H9 (cell line): ENCODE results near the gene TRIM37. TPM values are rescaled to one million over a fixed set of nuclear protein-coding genes. Genes with fewer than 3 reads are reported as not detected.

Source experiments
- DNase-seq: peaks from one replicate; pipeline ENCODE4 v3.0.0-alpha.2; 2017
- H2AFZ ChIP-seq: one replicate; pipeline ENCODE4 v1.6.1; 2013; ENCODE audit warnings: mild to moderate bottlenecking, low read length, control low read depth, moderate library complexity
- H2AK5ac ChIP-seq: 2 replicates; pipeline ENCODE4 v1.6.1; 2013; ENCODE audit warnings: low read length, control low read depth, mixed read lengths; ENCODE audit not compliant: insufficient read length
- H2BK120ac ChIP-seq: one replicate; pipeline ENCODE4 v1.6.1; 2013; ENCODE audit warnings: low read depth, mild to moderate bottlenecking, low read length, control low read depth, inconsistent platforms; ENCODE audit not compliant: poor library complexity, severe bottlenecking
- H2BK12ac ChIP-seq: 2 replicates; pipeline ENCODE4 v1.6.1; 2013; ENCODE audit warnings: low read length, control low read depth, mixed read lengths, low read depth; ENCODE audit not compliant: insufficient read length
- H2BK15ac ChIP-seq: 2 replicates; pipeline ENCODE4 v1.6.1; 2013; ENCODE audit warnings: low read depth, low read length, control low read depth
- H2BK20ac ChIP-seq: one replicate; pipeline ENCODE4 v1.6.1; 2013; ENCODE audit warnings: low read depth, mild to moderate bottlenecking, low read length, control low read depth, inconsistent platforms; ENCODE audit not compliant: poor library complexity, severe bottlenecking
- H2BK5ac ChIP-seq: 2 replicates; pipeline ENCODE4 v1.6.1; 2013; ENCODE audit warnings: low read length, control low read depth, mixed read lengths; ENCODE audit not compliant: insufficient read length
- H3K14ac ChIP-seq: 2 replicates; pipeline ENCODE4 v1.6.1; 2013; ENCODE audit warnings: low read length, control low read depth; ENCODE audit not compliant: insufficient read depth
- H3K18ac ChIP-seq: 2 replicates; pipeline ENCODE4 v1.6.1; 2013; ENCODE audit warnings: low read depth, mild to moderate bottlenecking, mixed read lengths, low read length, control low read depth; ENCODE audit not compliant: insufficient read length
- H3K23ac ChIP-seq: 2 replicates; pipeline ENCODE4 v1.6.1; 2013; ENCODE audit warnings: low read length, control low read depth, mixed read lengths, low read depth; ENCODE audit not compliant: insufficient read length
- H3K23me2 ChIP-seq: 2 replicates; pipeline ENCODE4 v1.6.1; 2013; ENCODE audit warnings: low read depth, mild to moderate bottlenecking, mixed read lengths, low read length, control low read depth; ENCODE audit not compliant: insufficient read length, poor library complexity, severe bottlenecking
- H3K27ac ChIP-seq: 2 replicates; pipeline ENCODE4 v1.5.1; 2013; ENCODE audit warnings: low read length, control low read depth, mixed read lengths, low read depth; ENCODE audit not compliant: insufficient read length
- H3K27me3 ChIP-seq: 2 replicates; pipeline ENCODE4 v1.6.1; 2013; ENCODE audit warnings: low read length, control low read depth, inconsistent platforms; ENCODE audit not compliant: insufficient read depth
- H3K4ac ChIP-seq: 2 replicates; pipeline ENCODE4 v1.6.1; 2013; ENCODE audit warnings: low read depth, mild to moderate bottlenecking, control low read depth, inconsistent platforms, low read length, moderate library complexity
- H3K4me1 ChIP-seq: 2 replicates; pipeline ENCODE4 v1.6.1; 2013; ENCODE audit warnings: low read length, control low read depth, inconsistent platforms; ENCODE audit not compliant: insufficient read depth
- H3K4me2 ChIP-seq: 2 replicates; pipeline ENCODE4 v1.6.1; 2013; ENCODE audit warnings: low read length, control low read depth, mixed read lengths; ENCODE audit not compliant: insufficient read length, insufficient read depth
- H3K56ac ChIP-seq: 2 replicates; pipeline ENCODE4 v1.6.1; 2013; ENCODE audit warnings: low read depth, mild to moderate bottlenecking, mixed read lengths, low read length, control low read depth; ENCODE audit not compliant: insufficient read length
- H3K79me1 ChIP-seq: 2 replicates; pipeline ENCODE4 v1.6.1; 2013; ENCODE audit warnings: low read depth, mild to moderate bottlenecking, moderate library complexity, low read length, control low read depth, inconsistent platforms; ENCODE audit not compliant: insufficient read depth, poor library complexity, severe bottlenecking
- H3K79me2 ChIP-seq: 2 replicates; pipeline ENCODE4 v1.6.1; 2013; ENCODE audit warnings: low read length, control low read depth, inconsistent platforms; ENCODE audit not compliant: insufficient read depth
- H3K9ac ChIP-seq: 2 replicates; pipeline ENCODE4 v1.6.1; 2013; ENCODE audit warnings: low read length, control low read depth, mixed read lengths; ENCODE audit not compliant: insufficient read length; ENCODE audit errors: extremely low read depth
- H3K9me3 ChIP-seq: one replicate; pipeline ENCODE4 v1.6.1; 2013; ENCODE audit warnings: low read depth, low read length, inconsistent platforms; ENCODE audit not compliant: control insufficient read depth
- H3T11ph ChIP-seq: one replicate; pipeline ENCODE4 v1.6.1; 2013; ENCODE audit warnings: mild to moderate bottlenecking, low read length, control low read depth, inconsistent platforms
- H4K20me1 ChIP-seq: one replicate; pipeline ENCODE4 v1.6.1; 2013; ENCODE audit not compliant: control insufficient read depth, insufficient read length, insufficient read depth
- H4K5ac ChIP-seq: 2 replicates; pipeline ENCODE4 v1.6.1; 2013; ENCODE audit warnings: low read depth, mild to moderate bottlenecking, mixed read lengths, low read length, control low read depth; ENCODE audit not compliant: insufficient read length
- H4K8ac ChIP-seq: replicated peaks from 2 replicates; pipeline ENCODE4 v1.6.1; 2013; ENCODE audit warnings: low read length, control low read depth, mixed read lengths, low read depth; ENCODE audit not compliant: insufficient read length
- H4K91ac ChIP-seq: 2 replicates; pipeline ENCODE4 v1.6.1; 2013; ENCODE audit warnings: low read depth, mild to moderate bottlenecking, moderate library complexity, mixed read lengths, low read length, control low read depth; ENCODE audit not compliant: insufficient read length
- H3K27ac Mint-ChIP-seq, 3 experiments: 2 replicates in 2 of 3; 3 replicates in 1 of 3; pipeline ENCODE4 v1.8.0; 2020 to 2021; ENCODE audit warnings: mixed read lengths in 3 of 3, mild to moderate bottlenecking in 1 of 3, moderate library complexity in 1 of 3
- H3K27me3 Mint-ChIP-seq: 2 replicates; pipeline ENCODE4 v1.8.0; 2021; ENCODE audit warnings: low read depth, mild to moderate bottlenecking, moderate library complexity, mixed read lengths
- H3K36me3 Mint-ChIP-seq, 3 experiments: 2 replicates in 2 of 3; 3 replicates in 1 of 3; pipeline ENCODE4 v1.8.0; 2020 to 2021; ENCODE audit warnings: low read depth in 3 of 3, mixed read lengths in 3 of 3; ENCODE audit not compliant: insufficient read depth in 1 of 3
- H3K4me1 Mint-ChIP-seq, 2 experiments: 2 replicates each; pipeline ENCODE4 v1.8.0; 2020; ENCODE audit warnings: mixed read lengths in 2 of 2
- H3K4me3 Mint-ChIP-seq, 2 experiments: 2 replicates in 1 of 2; 3 replicates in 1 of 2; pipeline ENCODE4 v1.8.0; 2020 to 2021; ENCODE audit warnings: mild to moderate bottlenecking in 2 of 2, mixed read lengths in 2 of 2, moderate library complexity in 1 of 2
- H3K9me3 Mint-ChIP-seq, 2 experiments: 2 replicates in 1 of 2; 3 replicates in 1 of 2; pipeline ENCODE4 v1.8.0; 2020; ENCODE audit warnings: mild to moderate bottlenecking in 2 of 2, mixed read lengths in 2 of 2, moderate library complexity in 1 of 2
- CTCF ChIP-seq: fragments of 200-600 bp; sonication (generic); conservative IDR thresholded peaks from 3 replicates; pipeline ENCODE4 v1.8.0; 2021; ENCODE audit warnings: antibody characterized with exemption, mild to moderate bottlenecking
- WGBS: extraction: QIAGEN DNeasy Blood & Tissue Kit; methylation state at CpG from one replicate; pipeline ENCODE4 v1.1.7; 2013; ENCODE audit warnings: missing lambda C conversion rate, low lambda C conversion rate, mixed read lengths; ENCODE audit not compliant: insufficient read length; ENCODE audit errors: extremely low coverage; 5-methylcytosine and 5-hydroxymethylcytosine counted together
- total RNA-seq: library from RNA; stranded (reverse); gene quantifications from 2 replicates; pipeline ENCODE4 v1.2.1, GENCODE V29; 2021

TRIM37 gene
- total RNA-seq, 1 experiment from 2014 or later, result 52.1 TPM

- Histone ChIP-seq H2BK20ac (no peak overlapping the region), H2AK5ac (no peak overlapping the region), H4K20me1 (no peaks in the 10 kb centered on the region), H3K56ac (no peak overlapping the region), H3K27ac (no peak overlapping the region), H3K4ac (no peak overlapping the region), H2BK5ac (no peak overlapping the region), H3T11ph (no peak overlapping the region), H3K23ac (no peak overlapping the region), H3K18ac (no peak overlapping the region), H3K79me2 (no peaks in the 10 kb centered on the region), H4K91ac (no peak overlapping the region), H3K9ac (no peak overlapping the region), H2AFZ (no peak overlapping the region), H4K8ac (no peak overlapping the region), H3K9me3 (no peaks in the 10 kb centered on the region), H3K79me1 (no peaks in the 10 kb centered on the region), H3K23me2 (no peaks in the 10 kb centered on the region), H3K4me2 (no peak overlapping the region), H2BK12ac (no peak overlapping the region), H3K27me3 (no peaks in the 10 kb centered on the region), H3K4me1 (peaks cover 5% of the 10 kb centered on the region; the same call in 1 of the 2 replicates), H4K5ac (no peak overlapping the region), H3K14ac (no peak overlapping the region), H2BK120ac (no peak overlapping the region), H2BK15ac (no peak overlapping the region)
- Mint-ChIP-seq H3K4me3 (no peak overlapping the region), H3K27ac (no peak overlapping the region), H3K27me3 (no peaks in the 10 kb centered on the region), H3K9me3 (no peaks in the 10 kb centered on the region), H3K36me3 (no peaks in the 10 kb centered on the region), H3K4me1 (peaks cover 28 to 39% of the 10 kb centered on the region in 2 experiments)
- no CpG with 5 or more reads among the region's 1 CpG for WGBS
- TF ChIP-seq CTCF, result no peak
- no peak for DNase-seq
Measured at GRCh38 chr17:58969156-58969555, 137.5 kb downstream of the TRIM37 start.
